Lung microvascular endothelial cell (primary cell): ENCODE measurements around the gene TEK. TPM values are rescaled to one million over a fixed set of nuclear protein-coding genes. Genes with fewer than 3 reads are reported as not detected.
A peak's percentile ranks its signal among the peaks of the same experiment; 100 is the strongest.

ENCODE experiments used
- DNase-seq, 2 donors: peaks; one replicate each; pipeline versions ENCODE4 v3.0.0 to v3.0.0-alpha.2; 2010; ENCODE audit warnings: low read depth in 2 of 2
- total RNA-seq: library from RNA; depleted of rRNA; stranded (reverse); fragments of >200 nt; gene quantifications from 2 replicates; pipeline ENCODE4 v1.2.1, GENCODE V29; 2014

Gene TEK
- total RNA-seq, 1 donor from 2014 or later = 56.9 TPM

- DNase-seq = peak; percentile 24 to 86
Measured at GRCh38 chr9:27118916-27119315, 9.9 kb downstream of the TEK start.

DNA sequence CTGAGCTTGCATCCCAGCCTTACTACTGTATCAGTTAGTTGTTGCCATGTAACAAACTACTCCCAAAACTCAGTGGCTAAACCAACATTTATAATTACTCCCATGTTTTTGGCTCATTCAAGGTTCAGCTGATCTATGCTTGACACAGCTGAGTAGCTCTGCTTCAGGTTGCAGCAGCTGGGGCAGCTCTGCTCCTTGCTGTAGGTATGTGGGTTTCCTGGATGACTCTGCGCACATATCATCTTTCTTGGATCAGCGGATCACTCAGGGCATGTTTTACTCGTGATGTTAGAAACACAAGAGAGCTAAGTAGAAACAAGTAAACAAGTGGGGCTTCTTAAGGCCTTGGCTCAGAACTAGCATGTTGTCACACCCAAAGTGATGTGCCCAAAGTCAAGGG is 15.1 kb downstream of the TEK start:
- peak in 1 of 2 donors; percentile 38 for DNase-seq

- peak; percentile 68 to 95 for DNase-seq
Measured at GRCh38 chr9:27125030-27125429, 16.0 kb downstream of the TEK start.

GRCh38 chr9:27125936-27126335 is 16.9 kb downstream of the TEK start:
- no peak for DNase-seq

DNA sequence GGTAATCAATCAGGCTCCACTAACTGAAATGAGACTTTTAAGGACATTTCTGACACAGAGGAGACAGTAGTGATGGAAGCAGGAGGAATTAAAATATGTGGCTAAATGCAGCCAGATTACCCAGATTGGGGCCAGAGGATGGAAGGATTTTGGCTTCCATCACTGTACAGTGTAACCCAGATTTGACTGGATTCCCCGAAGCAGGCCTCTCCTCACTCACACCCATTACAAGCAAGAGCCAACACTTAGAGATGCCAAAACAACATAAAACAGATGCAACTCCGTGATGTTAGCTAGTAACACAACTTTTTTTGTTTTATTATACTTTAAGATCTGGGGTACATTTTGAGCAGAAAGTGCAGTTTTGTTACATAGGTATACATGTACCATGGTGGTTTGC is 17.6 kb downstream of the TEK start:
- no peak for DNase-seq

DNA sequence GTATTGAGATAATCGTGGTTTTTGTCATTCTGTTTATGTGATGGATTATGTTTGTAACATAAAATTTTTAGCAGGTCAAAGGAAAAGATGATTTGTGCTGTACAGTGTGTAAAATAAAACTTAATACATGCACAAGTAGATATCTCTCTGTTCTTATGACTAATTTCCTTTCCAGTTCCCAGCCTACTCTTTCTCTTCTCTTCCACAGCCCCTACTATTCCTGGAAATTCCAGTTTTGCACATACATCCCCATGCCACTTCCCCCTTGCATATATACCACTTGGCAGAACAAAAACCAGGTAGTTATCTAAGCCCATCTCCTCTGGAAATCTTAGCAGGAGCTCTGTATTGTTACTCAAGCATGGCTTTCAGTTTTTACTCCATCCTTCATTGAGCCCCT is 20.2 kb downstream of the TEK start:
- peak in 1 of 2 donors; percentile 38 for DNase-seq

- no peak for DNase-seq
Measured at GRCh38 chr9:27131731-27132130, 22.7 kb downstream of the TEK start.

DNA sequence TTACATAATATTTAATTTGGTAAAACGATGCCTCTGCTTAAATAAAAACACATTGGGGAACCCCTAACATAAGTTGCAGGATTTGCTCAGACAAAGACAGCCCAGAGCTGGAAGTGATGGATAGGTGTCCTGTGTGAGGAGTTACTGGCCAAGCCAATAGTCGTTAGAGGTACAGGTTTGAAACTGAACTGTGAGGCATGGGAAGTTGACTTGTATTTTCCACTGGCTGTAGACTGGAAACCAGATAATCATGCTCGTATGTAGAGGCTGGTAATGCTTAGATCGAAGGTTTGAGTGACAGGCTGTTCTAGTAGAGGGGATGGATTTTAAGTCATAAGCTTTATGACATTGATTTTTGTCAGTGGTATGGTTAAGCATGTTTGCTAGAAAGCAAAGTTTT is 24.8 kb downstream of the TEK start:
- peak in 1 of 2 donors; percentile 58 for DNase-seq

DNA sequence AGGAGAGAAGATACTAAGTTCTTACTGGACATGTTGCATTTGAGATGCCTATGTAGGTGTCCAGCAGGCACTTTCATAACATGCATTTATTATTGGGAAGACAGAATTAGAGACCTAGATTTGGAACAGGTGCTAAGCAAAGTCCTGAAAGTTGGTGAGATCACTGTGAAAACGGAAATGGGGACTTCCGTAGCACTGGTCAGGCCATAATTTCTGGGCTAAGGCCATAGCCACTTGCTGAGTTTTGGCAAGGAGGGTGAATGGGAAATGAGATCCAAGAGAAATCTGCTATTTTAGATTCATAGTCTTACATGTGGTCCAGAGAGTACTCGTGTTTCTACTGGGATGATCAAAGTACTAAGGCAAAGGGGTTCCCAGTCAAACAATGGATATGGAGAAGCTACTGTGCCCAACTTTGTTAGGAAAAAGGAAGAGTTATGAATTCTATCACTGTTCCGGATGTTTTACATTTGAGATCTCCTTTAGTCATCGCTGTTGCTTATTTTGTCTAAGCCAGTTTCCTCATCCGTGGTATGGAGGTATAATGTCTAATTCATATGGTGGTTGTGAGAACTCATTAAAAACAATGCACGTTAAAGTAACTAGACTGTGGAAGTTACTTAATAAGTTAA is 33.4 kb downstream of the TEK start:
- DNase-seq = peak; percentile 47 to 76

DNA sequence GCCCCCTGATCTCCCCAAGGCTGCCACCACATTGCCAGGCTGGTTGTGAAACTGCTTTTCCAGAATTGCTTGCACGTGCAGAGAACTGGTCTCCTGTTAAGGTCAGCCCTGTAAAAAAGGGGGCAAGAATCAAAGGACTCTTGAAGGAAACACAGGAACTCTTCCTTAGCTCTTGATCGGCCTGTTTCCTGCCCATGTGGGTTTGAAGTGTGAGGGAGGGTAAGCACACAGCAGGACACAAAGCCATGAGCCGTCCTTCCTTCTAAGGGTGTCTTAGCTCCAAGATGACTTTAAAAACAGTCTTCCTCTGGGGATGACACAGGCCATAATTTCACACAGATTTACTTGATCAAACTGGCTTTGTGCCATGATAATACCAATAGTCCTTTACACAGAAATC is 36.1 kb downstream of the TEK start:
- DNase-seq = peak in 1 of 2 donors; percentile 53

DNA sequence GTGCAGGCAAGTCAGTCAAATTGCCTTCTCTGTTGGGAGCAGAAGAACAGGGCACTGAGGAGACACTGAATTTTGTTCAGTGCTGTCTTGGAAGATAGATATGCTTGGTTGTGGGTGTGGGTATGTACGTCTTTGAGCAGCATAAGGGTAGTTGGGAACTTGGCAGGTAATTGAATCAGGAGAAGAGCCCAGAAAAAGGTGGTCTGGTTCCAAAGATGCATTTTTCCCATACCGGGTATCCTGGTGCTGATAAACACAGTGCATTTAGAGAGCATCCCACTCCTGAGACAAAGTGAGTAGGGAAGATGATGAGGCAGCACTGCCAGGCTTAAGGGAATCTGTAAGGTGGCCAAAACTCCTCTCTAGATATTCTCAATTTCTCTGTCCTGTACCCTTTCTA is 40.6 kb downstream of the TEK start:
- DNase-seq = no peak

GRCh38 chr9:27150746-27151406 is 41.9 kb downstream of the TEK start:
- DNase-seq = peak; percentile 43 to 79

- peak in 1 of 2 donors; percentile 61 for DNase-seq
Measured at GRCh38 chr9:27151693-27152404, 42.8 kb downstream of the TEK start.

DNA sequence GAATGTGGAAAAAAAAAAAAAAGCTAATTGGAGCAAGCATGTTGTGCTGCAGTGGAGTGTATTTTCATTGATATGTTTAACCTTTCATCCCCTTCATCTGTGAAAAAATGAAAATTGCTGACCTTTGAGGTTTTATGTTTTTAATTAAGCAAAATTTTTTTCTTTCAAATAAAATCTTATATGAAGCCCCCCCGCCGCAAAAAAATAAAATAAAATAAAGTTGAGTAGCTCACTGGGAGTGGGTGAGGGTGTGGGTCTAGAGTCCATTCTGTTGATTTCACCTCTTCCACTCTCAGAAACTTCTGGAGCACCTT is 43.3 kb downstream of the TEK start:
- no peak for DNase-seq

DNA sequence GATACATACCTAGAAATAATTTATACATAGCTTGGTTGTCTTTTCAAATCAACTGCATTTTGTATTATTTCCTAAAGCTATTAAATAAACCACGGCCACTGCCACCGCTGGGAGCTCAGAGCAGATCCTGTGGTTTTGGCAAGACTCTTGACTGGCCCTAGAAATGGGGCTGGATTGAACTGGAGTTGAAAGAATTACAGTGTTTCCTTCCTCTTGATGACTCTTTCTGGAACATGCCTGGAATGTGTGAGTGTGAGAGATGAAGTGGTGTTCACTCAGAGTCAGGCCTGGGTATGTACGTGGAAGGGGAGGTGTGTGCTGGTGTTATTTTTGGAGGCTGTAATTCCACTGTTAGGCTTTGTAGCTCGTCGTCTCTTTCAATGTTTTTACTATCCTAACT is 45.9 kb downstream of the TEK start:
- DNase-seq = peak; percentile 93 to 99

DNA sequence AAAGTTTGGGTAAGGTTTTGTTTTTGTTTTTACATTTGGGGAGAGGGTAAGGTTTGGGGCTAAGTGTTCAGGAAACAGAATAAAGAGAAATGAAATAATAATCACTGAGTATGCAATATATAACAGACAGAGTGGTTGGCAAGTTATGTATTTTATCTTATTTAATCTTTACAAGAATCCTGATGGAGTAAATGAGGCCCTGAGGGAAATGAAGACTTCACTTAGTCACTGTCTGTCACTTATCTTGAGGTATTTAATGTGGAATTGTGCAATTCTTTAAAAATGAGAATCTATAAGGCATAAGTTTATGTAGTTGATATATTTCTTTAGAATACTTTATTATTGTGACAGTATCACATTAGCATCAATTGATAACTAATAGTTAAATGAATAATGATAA is 48.1 kb downstream of the TEK start:
- DNase-seq = no peak

DNA sequence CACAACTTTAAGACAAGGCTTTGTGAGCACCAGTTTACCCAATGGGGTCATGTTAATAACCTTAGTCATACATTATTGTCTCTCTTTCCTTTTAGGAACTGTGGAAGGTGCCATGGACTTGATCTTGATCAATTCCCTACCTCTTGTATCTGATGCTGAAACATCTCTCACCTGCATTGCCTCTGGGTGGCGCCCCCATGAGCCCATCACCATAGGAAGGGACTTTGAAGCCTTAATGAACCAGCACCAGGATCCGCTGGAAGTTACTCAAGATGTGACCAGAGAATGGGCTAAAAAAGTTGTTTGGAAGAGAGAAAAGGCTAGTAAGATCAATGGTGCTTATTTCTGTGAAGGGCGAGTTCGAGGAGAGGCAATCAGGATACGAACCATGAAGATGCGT is 48.7 kb downstream of the TEK start:
- no peak for DNase-seq

GRCh38 chr9:27160636-27161035 is 51.6 kb downstream of the TEK start:
- DNase-seq = peak in 1 of 2 donors; percentile 96

DNA sequence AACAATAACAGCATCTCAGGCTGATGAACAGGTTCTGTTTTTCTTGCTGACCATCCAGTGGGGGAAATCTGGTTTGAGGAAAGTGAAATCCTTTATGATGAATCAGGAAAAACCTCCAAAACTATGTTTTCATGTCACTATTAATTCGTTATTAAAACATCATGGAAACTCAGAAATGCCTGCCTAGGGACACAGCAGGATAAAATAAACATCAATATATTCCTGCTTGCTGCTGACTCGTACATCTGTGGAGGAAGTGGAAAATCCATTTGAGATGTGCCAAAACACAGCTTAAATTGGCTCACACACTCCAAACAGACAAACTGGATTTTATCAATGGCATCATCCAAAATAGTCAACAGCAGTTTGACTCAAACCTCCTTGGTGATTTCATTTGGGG is 53.0 kb downstream of the TEK start:
- DNase-seq = peak; percentile 76 to 99

DNA sequence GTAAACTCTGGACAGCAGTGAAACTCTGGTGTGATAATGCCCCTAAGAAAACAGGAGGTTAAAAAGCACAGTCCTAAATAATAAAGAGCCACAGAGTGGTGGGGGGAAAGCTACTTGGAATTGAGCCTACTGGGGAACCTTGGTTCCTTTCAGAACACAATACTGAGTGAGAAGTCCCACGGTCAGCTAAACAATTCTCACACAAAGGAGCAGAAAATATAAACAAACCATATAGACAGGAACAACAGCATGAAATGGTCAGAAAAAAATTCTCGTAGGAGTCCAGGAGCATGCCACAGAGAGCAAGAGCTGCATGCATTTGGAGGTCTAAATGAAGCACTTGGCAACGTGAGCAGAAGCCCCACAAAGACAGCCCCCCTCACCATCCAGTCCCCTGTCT is 56.0 kb downstream of the TEK start:
- peak in 1 of 2 donors; percentile 55 for DNase-seq

DNA sequence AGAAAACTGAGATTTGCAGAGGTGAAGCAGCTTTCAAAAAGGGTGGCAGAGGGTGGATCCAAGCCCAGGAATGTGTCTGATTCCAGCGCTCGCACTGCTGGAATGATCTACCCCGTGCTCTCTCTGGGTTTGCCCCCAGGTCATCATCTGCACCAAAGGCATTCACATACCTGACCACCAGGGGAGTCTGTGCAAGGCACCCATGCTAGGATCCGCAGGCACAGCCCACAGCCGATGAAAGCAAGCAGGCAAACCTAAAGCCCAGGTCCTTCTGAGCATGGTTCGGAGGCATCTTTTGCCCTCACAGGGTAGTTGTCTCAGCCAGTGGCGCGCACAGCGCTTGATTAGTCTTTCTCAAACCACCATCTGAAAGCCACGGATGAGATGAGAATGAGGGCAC is 56.6 kb downstream of the TEK start:
- DNase-seq = no peak

GRCh38 chr9:27168496-27168895 is 59.5 kb downstream of the TEK start:
- DNase-seq = no peak

DNA sequence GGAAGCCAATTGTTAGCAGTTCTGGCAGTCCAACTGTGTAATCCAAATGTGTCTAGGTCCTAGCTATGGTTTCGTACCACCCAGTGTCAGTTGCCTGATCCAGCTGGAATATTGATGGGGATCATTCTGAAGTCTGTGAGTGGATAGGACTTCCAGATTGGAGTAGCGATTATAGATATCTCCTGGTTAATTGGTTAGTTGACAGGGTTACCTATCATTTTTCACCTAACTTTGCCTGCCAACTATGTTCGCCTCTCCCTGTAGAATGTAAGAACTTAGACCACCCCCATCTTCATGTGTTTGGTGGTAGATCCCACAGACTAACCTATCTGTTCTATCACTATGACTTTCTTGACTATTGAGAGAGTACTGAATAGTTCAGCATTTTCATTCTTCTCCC is 59.9 kb downstream of the TEK start:
- no peak for DNase-seq
